Endothelial cell (in vitro differentiated cells): Measurements from ENCODE around the gene ADAM17. TPM values are rescaled to one million over a fixed set of nuclear protein-coding genes. Genes with fewer than 3 reads are reported as not detected.
"Not testable (repeated sequence)": the region's sequence is repeated elsewhere in the genome, so short reads cannot be mapped to it uniquely, and the experiment has no call there.

Experiments
- DNase-seq: peaks from one replicate; pipeline ENCODE4 v3.0.0; 2021; ENCODE audit warnings: low spot score
- H3K27ac Mint-ChIP-seq: one replicate; pipeline ENCODE4 v1.8.0; 2021; ENCODE audit warnings: mixed read lengths, inconsistent platforms; ENCODE audit not compliant: unreplicated experiment
- H3K27me3 Mint-ChIP-seq: one replicate; pipeline ENCODE4 v1.8.0; 2021; ENCODE audit warnings: mild to moderate bottlenecking, moderate library complexity, mixed read lengths, inconsistent platforms; ENCODE audit not compliant: unreplicated experiment
- H3K36me3 Mint-ChIP-seq: one replicate; pipeline ENCODE4 v1.8.0; 2021; ENCODE audit warnings: mild to moderate bottlenecking, low read depth, mixed read lengths, inconsistent platforms; ENCODE audit not compliant: unreplicated experiment
- H3K4me1 Mint-ChIP-seq: one replicate; pipeline ENCODE4 v1.8.0; 2021; ENCODE audit warnings: mild to moderate bottlenecking, mixed read lengths, inconsistent platforms; ENCODE audit not compliant: unreplicated experiment
- H3K4me3 Mint-ChIP-seq: one replicate; pipeline ENCODE4 v1.8.0; 2021; ENCODE audit warnings: mild to moderate bottlenecking, mixed read lengths, inconsistent platforms; ENCODE audit not compliant: unreplicated experiment
- H3K9me3 Mint-ChIP-seq: one replicate; pipeline ENCODE4 v1.8.0; 2021; ENCODE audit warnings: mixed read lengths, inconsistent platforms; ENCODE audit not compliant: unreplicated experiment
- total RNA-seq: library from RNA; stranded (reverse); fragmentation: NEBNext Ultra II Directional; extraction: Animal tissue kit (Norgen Biotek cat#: 25700); gene quantifications from one replicate; pipeline ENCODE4 v1.2.1, GENCODE V29; 2021; ENCODE audit not compliant: unreplicated experiment
- TF ChIP-seq, protein P1 (sequence below): fragments of 200-600 bp; sonication (generic); IDR thresholded peaks from one replicate; pipeline ENCODE4 v1.5.0; 2021; ENCODE audit warnings: antibody characterized with exemption; ENCODE audit not compliant: unreplicated experiment

The ADAM17 gene
- total RNA-seq, 1 donor from 2014 or later = 39.7 TPM

DNA sequence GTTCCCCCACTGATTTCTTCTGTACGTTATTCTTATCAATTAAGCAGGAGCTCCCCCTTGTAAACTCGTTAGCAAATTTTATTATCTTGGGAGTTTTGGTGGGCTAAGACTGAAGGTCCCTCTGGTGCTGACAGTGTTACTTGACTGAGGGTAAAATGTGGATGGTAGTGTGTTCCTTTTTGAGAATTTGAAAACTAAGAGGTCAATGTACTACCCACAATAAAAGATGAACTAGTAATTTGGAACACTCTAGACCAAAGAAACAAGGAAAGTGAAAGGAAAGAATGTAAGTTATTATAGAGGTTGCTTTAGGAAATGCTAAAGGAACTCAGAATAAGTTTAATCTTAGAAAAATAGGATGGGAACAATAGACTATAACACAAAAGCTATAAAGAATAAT lies 40.1 kb upstream of the ADAM17 start:
- Mint-ChIP-seq H3K27ac (no peak overlapping the region), H3K9me3 (no peaks in the 10 kb centered on the region), H3K4me1 (no peaks in the 10 kb centered on the region), H3K36me3 (peaks cover 24% of the 10 kb centered on the region), H3K27me3 (peaks cover 1% of the 10 kb centered on the region), H3K4me3 (no peak overlapping the region)
- no peak for DNase-seq
- TF ChIP-seq, protein P1, sequence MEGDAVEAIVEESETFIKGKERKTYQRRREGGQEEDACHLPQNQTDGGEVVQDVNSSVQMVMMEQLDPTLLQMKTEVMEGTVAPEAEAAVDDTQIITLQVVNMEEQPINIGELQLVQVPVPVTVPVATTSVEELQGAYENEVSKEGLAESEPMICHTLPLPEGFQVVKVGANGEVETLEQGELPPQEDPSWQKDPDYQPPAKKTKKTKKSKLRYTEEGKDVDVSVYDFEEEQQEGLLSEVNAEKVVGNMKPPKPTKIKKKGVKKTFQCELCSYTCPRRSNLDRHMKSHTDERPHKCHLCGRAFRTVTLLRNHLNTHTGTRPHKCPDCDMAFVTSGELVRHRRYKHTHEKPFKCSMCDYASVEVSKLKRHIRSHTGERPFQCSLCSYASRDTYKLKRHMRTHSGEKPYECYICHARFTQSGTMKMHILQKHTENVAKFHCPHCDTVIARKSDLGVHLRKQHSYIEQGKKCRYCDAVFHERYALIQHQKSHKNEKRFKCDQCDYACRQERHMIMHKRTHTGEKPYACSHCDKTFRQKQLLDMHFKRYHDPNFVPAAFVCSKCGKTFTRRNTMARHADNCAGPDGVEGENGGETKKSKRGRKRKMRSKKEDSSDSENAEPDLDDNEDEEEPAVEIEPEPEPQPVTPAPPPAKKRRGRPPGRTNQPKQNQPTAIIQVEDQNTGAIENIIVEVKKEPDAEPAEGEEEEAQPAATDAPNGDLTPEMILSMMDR = no peak

- peaks cover 20% of the 10 kb centered on the region for H3K36me3 Mint-ChIP-seq
- H3K4me1 Mint-ChIP-seq, H3K9me3 Mint-ChIP-seq, H3K27me3 Mint-ChIP-seq, H3K4me3 Mint-ChIP-seq, DNase-seq, H3K27ac Mint-ChIP-seq: not testable (repeated sequence)
Measured at GRCh38 chr2:9595256-9595655, 39.6 kb upstream of the ADAM17 start.

DNA sequence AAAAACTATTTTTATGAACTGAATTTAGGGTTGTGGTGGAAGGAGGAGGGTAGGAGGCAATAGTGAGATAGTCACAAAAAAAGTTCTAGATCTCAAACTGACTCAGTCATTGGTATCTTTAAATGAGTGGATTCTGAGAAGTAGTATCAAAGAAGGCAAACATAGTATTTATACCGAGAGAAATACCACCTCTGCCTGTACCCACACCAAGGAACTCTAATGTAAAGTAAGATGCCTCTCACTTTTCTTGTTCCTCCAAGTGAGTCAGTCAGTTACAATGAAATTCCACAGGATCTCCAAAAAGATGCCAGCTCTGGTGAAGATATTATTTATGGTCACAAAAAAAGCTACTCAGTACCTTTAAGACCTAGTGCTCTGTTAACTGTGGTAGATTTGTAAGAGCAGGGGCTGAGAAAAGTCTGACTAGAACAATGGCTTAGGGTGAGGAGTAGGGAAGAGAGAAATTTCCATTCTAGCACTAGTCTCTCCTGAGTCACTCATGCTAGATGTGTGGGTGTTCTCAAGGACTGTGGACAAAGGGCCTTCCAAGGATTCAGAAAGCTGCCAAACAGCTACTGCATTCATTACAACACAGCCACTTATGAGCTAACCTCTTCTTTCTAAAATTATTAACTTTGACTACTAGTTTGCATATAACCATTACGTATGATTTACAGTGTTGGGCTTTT lies 38.9 kb upstream of the ADAM17 start:
- no peak overlapping the region for H3K4me3 Mint-ChIP-seq
- peaks cover 1% of the 10 kb centered on the region for H3K27me3 Mint-ChIP-seq
- TF ChIP-seq, protein P1 = no peak
- no peak for DNase-seq
- no peaks in the 10 kb centered on the region for H3K9me3 Mint-ChIP-seq
- peak overlapping the region; percentile 26 for H3K27ac Mint-ChIP-seq
- no peaks in the 10 kb centered on the region for H3K4me1 Mint-ChIP-seq
- H3K36me3 Mint-ChIP-seq = peaks cover 12% of the 10 kb centered on the region

- Mint-ChIP-seq H3K27ac (no peak overlapping the region), H3K36me3 (peaks cover 7% of the 10 kb centered on the region), H3K4me3 (no peak overlapping the region), H3K4me1 (no peaks in the 10 kb centered on the region), H3K27me3 (peaks cover 1% of the 10 kb centered on the region), H3K9me3 (no peaks in the 10 kb centered on the region)
- DNase-seq = no peak
- TF ChIP-seq, protein P1 = no peak
Measured at GRCh38 chr2:9593925-9594324, 38.3 kb upstream of the ADAM17 start.

DNA sequence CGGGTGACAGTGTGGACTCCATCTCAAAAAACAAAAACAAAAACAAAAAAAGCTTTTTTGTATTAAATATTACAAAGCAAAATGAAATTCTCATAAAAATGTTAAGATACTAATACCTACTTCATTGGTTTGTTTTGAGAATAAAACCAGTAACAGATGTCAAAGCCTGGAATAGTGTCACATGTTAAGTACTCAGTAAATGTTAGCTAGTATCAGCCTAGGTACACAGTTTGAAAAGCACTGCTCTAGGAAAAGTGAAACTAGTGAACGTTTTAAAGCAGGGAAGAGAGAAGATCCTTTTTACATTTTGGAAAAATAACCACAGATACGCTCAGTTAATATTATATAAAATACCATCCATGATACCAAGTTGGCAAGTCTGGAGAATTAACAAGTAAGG lies 37.1 kb upstream of the ADAM17 start:
- peaks cover 1% of the 10 kb centered on the region for H3K27me3 Mint-ChIP-seq
- peaks cover under 1% of the 10 kb centered on the region for H3K36me3 Mint-ChIP-seq
- H3K4me1 Mint-ChIP-seq = no peaks in the 10 kb centered on the region
- DNase-seq = no peak
- TF ChIP-seq, protein P1 = no peak
- H3K4me3 Mint-ChIP-seq = no peak overlapping the region
- H3K9me3 Mint-ChIP-seq = no peaks in the 10 kb centered on the region
- H3K27ac Mint-ChIP-seq = no peak overlapping the region
